NCI-H1417 treated with DMSO at 0.1 percent for 48 hours (cell line): ENCODE measurements around the gene MNAT1.
"Not testable (repeated sequence)": the region's sequence is repeated elsewhere in the genome, so short reads cannot be mapped to it uniquely, and the experiment has no call there.

Experiments used
- DNase-seq: peaks from one replicate; lab custom pipeline; 2025; lab: John Stamatoyannopoulos, UW

MNAT1 gene

DNA sequence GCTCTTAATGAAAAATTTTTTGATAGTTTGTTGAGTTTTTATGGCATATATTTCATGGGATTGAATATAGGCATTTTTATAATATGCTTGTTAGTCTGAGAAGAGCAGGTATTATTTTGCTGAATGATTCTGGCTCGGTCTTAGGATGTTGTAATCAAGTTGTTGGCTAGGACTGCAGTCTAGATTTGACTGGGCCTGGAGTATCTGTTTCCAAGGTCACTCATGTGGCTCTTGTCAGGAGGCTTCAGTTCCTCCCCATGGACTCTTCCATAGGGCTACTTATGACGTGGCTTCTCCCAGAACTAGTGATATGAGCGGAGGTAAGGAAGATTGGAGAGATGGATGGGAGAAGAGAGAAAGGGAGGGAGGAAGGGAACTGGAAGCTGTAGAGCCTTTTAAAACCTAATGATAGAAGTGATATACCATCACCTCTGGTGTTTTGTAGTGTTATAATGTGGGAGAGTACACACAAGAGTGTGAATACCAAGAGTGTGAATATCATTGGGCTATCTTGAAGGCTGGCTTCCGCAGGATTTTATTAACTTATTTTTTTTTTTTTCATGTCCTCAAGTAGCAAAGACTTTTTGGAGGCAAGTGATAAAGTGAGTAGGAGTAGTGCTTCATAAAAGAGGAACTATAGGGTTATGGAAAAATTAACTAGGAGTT, 4.4 kb downstream of the MNAT1 start:
- DNase-seq = no peak

DNA sequence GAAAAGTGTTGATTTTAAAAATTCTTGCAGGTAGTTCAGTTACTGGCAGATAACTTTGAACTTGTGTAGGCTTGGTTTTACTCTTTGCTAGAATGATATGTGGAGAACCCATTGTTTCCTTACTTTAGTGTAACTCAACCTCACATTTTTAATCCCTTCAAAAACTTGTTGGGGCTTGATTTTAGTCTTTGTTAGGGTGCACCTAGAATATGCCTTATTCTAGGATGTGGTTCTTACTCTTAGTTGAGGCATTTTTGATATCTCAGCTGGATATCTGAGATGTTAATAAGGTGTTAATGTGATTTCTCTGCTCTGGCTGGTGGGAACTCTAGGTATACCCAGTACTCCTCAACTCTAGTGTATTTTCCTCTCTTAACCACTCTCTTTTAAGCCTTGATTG, 10.0 kb downstream of the MNAT1 start:
- no peak for DNase-seq

DNA sequence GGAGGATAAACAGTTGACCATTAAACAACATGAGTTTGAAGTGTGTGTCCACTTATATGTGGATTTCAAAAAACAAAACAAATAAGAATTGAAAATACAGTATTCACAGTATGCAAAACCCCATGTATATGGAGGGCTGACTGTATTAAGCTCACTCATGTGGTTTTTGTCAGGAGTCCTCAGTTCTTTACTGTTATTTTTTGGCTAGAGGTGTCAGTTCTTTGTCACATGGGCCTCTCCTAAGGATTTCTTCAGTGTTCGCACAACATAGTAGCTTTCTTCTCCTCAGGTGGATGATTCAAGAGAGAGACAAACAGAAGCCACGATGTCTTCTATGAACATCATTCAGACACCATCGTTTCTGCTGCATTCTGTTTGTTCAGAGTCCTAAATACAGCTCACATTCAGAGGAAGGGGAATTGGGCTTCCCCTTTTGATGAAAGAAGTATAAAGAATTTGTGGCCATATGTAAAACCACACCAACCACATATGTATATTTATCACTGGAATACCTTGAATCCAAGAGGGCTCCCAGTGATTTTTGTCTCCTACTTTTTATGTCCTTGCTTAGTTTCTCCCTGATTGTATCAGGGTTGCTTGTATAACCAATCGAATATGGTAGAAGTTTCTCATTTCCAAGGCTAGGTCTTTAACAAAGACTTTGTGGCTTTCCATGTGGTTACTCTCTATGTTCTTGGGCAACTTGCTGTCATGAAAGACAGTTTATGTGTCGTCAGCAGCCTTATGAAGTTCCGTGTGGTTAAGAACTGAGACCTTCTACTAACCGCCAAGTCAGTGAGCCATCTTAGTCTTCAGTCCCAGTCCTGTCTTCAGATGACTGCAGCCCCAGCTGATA, 18.9 kb downstream of the MNAT1 start:
- no peak for DNase-seq

- no peak for DNase-seq
Measured at GRCh38 chr14:60756847-60757246, 22.3 kb downstream of the MNAT1 start.

GRCh38 chr14:60757567-60758002, 23.0 kb downstream of the MNAT1 start:
- DNase-seq = no peak

DNA sequence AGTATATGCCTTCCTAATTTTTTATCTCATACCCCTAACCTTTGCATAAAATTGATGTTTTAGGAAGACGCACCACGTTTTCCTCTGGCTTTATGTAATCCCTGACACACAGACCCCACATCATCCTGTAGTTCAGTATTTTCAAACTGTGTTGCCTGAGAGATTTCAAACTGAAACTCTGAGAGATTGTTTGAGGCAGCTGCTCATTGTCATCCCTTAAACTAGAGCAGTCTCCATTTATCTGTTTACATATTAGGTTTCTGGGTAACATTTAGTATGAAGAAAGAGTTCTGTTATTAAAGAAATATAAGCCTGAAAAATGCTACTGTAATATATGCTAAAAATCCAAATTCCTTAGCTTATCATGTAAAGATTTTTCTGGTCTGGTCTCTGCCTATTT, 24.3 kb downstream of the MNAT1 start:
- DNase-seq = no peak

DNA sequence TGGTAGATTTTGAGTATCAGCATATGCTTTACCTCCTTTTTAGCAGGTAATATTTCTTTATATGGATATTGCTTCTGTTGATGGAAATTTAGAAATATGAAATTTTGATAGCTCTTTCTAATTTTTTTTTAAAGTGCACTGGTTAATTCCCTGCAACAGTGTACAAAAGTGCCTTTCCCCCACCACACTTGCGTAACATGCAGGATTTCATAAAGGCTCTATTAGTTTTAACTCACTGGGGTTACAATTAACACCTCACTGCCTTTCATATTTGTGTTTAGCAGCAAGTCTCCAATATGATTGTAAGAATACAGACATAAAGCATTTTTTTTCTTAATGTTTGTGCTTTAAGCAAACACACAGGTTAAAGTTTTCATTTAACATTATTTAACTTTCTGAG, 25.6 kb downstream of the MNAT1 start:
- no peak for DNase-seq

GRCh38 chr14:60760644-60761364, 26.2 kb downstream of the MNAT1 start:
- no peak for DNase-seq

- no peak for DNase-seq
Measured at GRCh38 chr14:60768602-60769001, 34.0 kb downstream of the MNAT1 start.

GRCh38 chr14:60771117-60771516, 36.6 kb downstream of the MNAT1 start:
- no peak for DNase-seq

- no peak for DNase-seq
Measured at GRCh38 chr14:60773558-60773957, 39.0 kb downstream of the MNAT1 start.

DNA sequence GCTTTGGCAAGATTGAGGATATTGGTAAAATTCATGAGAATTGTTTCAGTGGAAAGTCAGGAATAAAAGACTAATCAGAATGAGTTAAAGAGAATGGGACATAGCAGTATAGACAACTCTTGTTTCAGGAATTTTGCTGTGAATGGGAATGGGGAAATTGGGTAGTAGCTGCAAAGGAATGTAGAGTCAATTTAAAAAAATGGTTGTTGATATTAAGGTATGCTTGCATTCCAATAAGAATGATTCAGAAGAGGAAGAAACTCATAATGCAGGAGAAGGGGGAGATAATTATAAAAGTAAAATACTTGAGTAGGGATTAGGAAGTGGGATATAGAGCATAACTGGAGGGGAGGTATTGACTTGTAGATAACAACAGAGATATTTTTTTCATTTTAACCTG, 40.7 kb downstream of the MNAT1 start:
- DNase-seq = no peak

- DNase-seq = no peak
Measured at GRCh38 chr14:60777856-60778578, 43.5 kb downstream of the MNAT1 start.

DNA sequence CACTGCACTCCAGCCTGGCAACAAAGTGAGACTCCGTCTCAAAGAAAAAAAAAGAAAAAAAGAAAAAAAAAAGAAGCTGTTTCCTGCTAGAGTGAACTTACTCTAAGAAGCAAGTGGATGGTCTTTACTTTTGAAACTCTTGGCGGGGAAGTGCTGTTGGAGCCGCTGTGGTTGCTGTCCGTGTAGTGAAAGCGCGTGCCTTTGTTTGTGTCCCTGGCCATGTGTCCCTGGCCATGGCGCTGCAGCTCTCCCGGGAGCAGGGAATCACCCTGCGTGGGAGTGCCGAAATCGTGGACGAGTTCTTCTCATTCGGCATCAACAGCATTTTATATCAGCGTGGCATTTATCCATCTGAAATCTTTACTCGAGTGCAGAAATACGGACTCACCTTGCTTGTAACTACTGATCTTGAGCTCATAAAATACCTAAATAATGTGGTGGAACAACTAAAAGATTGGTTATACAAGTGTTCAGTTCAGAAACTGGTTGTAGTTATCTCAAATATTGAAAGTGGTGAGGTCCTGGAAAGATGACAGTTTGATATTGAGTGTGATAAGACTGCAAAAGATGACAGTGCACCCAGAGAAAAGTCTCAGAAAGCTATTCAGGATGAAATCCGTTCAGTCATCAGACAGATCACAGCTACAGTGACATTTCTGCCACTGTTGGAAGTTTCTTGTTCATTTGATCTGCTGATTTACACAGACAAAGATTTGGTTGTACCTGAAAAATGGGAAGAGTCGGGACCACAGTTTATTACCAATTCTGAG, 45.4 kb downstream of the MNAT1 start:
- DNase-seq = not testable (repeated sequence)

DNA sequence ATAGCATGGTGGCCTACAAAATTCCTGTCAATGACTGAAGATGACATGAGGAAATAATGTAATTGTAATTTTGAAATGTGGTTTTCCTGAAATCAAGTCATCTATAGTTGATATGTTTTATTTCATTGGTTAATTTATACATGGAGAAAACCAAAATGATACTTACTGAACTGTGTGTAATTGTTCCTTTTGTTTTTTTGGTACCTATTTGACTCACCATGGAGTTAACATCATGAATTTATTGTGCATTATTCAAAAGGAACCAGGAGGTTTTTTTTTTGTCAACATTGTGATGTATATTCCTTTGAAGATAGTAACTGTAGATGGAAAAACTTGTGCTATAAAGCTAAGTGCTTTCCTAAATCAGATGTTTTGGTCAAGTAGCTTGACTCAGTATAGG, 46.0 kb downstream of the MNAT1 start:
- not testable (repeated sequence) for DNase-seq

GRCh38 chr14:60786905-60787304, 52.3 kb downstream of the MNAT1 start:
- DNase-seq = no peak

- DNase-seq = no peak
Measured at GRCh38 chr14:60789656-60790055, 55.1 kb downstream of the MNAT1 start.

- DNase-seq = no peak
Measured at GRCh38 chr14:60790850-60791249, 56.3 kb downstream of the MNAT1 start.

GRCh38 chr14:60796434-60796833, 61.9 kb downstream of the MNAT1 start:
- no peak for DNase-seq

GRCh38 chr14:60800409-60800808, 65.8 kb downstream of the MNAT1 start:
- no peak for DNase-seq

GRCh38 chr14:60803871-60804270, 69.3 kb downstream of the MNAT1 start:
- no peak for DNase-seq
